NCI-H2227 (cell line): ENCODE data around the gene SLC8A2.
A peak's percentile ranks its signal among the peaks of the same experiment; 100 is the strongest.

ENCODE experiments used
- DNase-seq: peaks from one replicate; lab custom pipeline; 2025; ENCODE audit not compliant: unreplicated experiment; lab: John Stamatoyannopoulos, UW

SLC8A2 gene

GRCh38 chr19:47503130-47503825, 31.6 kb upstream of the SLC8A2 start:
- DNase-seq = no peak

GRCh38 chr19:47499863-47500830, 28.5 kb upstream of the SLC8A2 start:
- no peak for DNase-seq

GRCh38 chr19:47499371-47499770, 27.7 kb upstream of the SLC8A2 start:
- no peak for DNase-seq

- DNase-seq = no peak
These were observed 26.9 kb upstream of the SLC8A2 start for GRCh38 chr19:47498561-47498960.

- DNase-seq = no peak
These were observed 26.3 kb upstream of the SLC8A2 start for GRCh38 chr19:47497821-47498520.

GRCh38 chr19:47497050-47497766, 25.5 kb upstream of the SLC8A2 start:
- no peak for DNase-seq

GRCh38 chr19:47495478-47496372, 24.0 kb upstream of the SLC8A2 start:
- DNase-seq = peak; percentile 33

GRCh38 chr19:47494729-47495128, 23.0 kb upstream of the SLC8A2 start:
- DNase-seq = peak; percentile 13

GRCh38 chr19:47494211-47494547, 22.5 kb upstream of the SLC8A2 start:
- DNase-seq = no peak

GRCh38 chr19:47493378-47494210, 21.9 kb upstream of the SLC8A2 start:
- no peak for DNase-seq

- no peak for DNase-seq
These were observed 21.1 kb upstream of the SLC8A2 start for GRCh38 chr19:47492571-47493377.

GRCh38 chr19:47492137-47492533, 20.4 kb upstream of the SLC8A2 start:
- no peak for DNase-seq

GRCh38 chr19:47491358-47492136, 19.9 kb upstream of the SLC8A2 start:
- DNase-seq = no peak

GRCh38 chr19:47490847-47491246, 19.2 kb upstream of the SLC8A2 start:
- DNase-seq = no peak

- no peak for DNase-seq
These were observed 18.3 kb upstream of the SLC8A2 start for GRCh38 chr19:47490031-47490430.

- DNase-seq = no peak
These were observed 17.6 kb upstream of the SLC8A2 start for GRCh38 chr19:47489072-47489914.
